Activated T-cell treated with anti-CD3 and anti-CD28 coated beads, Interleukin-2, amount 50 U/mL, for 4 hours (primary cell): ENCODE data around the gene GPRC5B. TPM values are rescaled to one million over a fixed set of nuclear protein-coding genes. Genes with fewer than 3 reads are reported as not detected.

Experiments used
- ATAC-seq, 2 donors: fragments of 200-7000 bp; cut with Tn5 transposase; one replicate each; pipeline ENCODE4 v1.10.0; 2021
- DNase-seq: peaks from one replicate; pipeline ENCODE4 v3.0.0-alpha.2; 2020
- H3K27me3 Mint-ChIP-seq: one replicate; pipeline ENCODE4 v1.8.0; 2021; ENCODE audit warnings: low read depth, mixed read lengths
- H3K36me3 Mint-ChIP-seq: one replicate; pipeline ENCODE4 v1.8.0; 2022; ENCODE audit warnings: mixed read lengths; ENCODE audit not compliant: insufficient read depth
- H3K4me1 Mint-ChIP-seq: one replicate; pipeline ENCODE4 v1.8.0; 2021; ENCODE audit warnings: low read depth, mixed read lengths
- H3K4me3 Mint-ChIP-seq: one replicate; pipeline ENCODE4 v1.8.0; 2021; ENCODE audit warnings: mild to moderate bottlenecking, moderate library complexity, mixed read lengths
- H3K9me3 Mint-ChIP-seq: one replicate; pipeline ENCODE4 v1.8.0; 2021; ENCODE audit warnings: mixed read lengths
- total RNA-seq, 3 donors: library from RNA; stranded (reverse); gene quantifications; one replicate each; pipeline ENCODE4 v1.2.1, GENCODE V29; 2021

The GPRC5B gene, protein sequence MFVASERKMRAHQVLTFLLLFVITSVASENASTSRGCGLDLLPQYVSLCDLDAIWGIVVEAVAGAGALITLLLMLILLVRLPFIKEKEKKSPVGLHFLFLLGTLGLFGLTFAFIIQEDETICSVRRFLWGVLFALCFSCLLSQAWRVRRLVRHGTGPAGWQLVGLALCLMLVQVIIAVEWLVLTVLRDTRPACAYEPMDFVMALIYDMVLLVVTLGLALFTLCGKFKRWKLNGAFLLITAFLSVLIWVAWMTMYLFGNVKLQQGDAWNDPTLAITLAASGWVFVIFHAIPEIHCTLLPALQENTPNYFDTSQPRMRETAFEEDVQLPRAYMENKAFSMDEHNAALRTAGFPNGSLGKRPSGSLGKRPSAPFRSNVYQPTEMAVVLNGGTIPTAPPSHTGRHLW
- total RNA-seq, result under 1 TPM; 0.27 to 0.66 (median 0.40) TPM

GRCh38 chr16:19884611-19885450, at the start of gene GPRC5B:
GPRC5B (minus strand) TSS chr16:19884848; CDS start chr16:19872845, 12,003 bp downstream.
- DNase-seq (peak; percentile 32), ATAC-seq (peak; percentile 61 to 74)
- no peaks in the 10 kb centered on the region for H3K9me3 Mint-ChIP-seq
- peaks cover 24% of the 10 kb centered on the region for H3K4me1 Mint-ChIP-seq
- H3K4me3 Mint-ChIP-seq, result peak within 1 kb of the TSS; percentile 81
- H3K27me3 Mint-ChIP-seq, result peaks cover 35% of the 10 kb centered on the region
- no peaks in the 10 kb centered on the region for H3K36me3 Mint-ChIP-seq

DNA sequence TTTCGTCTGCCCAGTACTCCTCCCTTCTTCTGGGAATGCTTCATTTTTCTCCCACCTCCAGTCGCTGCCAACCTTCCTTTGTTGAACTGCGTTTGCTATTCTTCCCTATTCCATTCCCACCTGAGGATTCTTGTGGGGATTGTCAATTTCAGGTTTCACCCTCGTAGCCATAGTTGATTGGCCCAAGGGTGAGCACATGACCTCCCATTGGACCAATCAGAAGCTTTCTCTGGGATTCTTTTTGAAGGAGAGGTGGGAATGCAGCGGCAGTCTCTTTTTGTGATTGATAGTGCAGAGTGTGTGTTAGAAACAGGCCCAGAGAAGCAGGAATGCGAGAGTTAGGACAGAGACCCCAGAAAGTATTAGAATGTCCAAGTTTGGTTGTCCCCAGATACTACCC, 49.1 kb upstream of the GPRC5B start:
- Mint-ChIP-seq H3K4me1 (no peaks in the 10 kb centered on the region), H3K36me3 (no peaks in the 10 kb centered on the region), H3K27me3 (peaks cover 10% of the 10 kb centered on the region), H3K4me3 (no peak overlapping the region), H3K9me3 (no peaks in the 10 kb centered on the region)
- ATAC-seq, result no peak
- no peak for DNase-seq

DNA sequence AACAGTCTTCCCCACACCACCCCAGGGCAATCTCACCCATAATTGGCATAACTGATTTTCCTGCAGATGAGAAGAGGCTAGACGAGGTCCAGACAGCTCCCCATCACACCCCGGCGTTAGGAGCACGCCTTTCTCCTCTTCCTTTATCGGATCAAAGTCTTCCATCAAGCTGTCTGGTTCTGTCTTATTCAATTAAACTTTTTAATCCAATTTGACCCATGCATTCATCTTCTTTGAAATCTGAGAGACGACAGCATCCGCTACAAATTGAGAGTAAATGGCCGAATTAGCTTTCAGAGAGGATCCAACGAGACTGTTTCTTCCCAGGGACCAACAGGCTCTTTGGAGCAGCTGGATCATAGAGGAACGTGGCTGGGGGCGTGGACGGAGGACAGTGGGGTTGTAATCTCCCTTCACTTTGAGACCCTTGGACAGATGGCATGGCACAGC, 44.4 kb upstream of the GPRC5B start:
- DNase-seq (no peak), ATAC-seq (no peak)

DNA sequence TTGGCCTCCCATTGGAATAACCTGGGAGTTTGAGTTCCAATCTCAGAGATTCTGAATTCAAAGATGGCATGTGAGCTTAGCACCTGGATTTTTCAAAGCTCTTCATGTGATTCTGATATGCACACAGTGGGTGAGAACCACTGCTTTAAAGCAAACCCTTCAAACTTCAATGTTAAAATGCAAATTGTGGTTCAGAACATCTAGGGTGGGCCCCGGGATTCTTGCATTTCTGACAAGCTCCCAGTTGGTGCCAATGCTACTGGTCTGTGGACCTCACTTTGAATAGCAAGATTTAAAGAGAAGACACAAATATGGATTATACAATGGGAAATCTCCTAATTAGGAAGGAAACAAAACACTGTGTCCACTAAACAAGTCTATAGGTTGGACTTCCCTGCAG, 43.8 kb upstream of the GPRC5B start:
- peaks cover 10% of the 10 kb centered on the region for H3K27me3 Mint-ChIP-seq
- H3K4me3 Mint-ChIP-seq, result no peak overlapping the region
- no peak for DNase-seq
- no peaks in the 10 kb centered on the region for H3K36me3 Mint-ChIP-seq
- no peak for ATAC-seq
- no peaks in the 10 kb centered on the region for H3K9me3 Mint-ChIP-seq
- H3K4me1 Mint-ChIP-seq, result no peaks in the 10 kb centered on the region

More for the DNA sequence above, 44.4 kb upstream of the GPRC5B start:
- Mint-ChIP-seq H3K9me3 (no peaks in the 10 kb centered on the region), H3K4me1 (no peaks in the 10 kb centered on the region), H3K27me3 (peaks cover 10% of the 10 kb centered on the region), H3K4me3 (no peak overlapping the region), H3K36me3 (no peaks in the 10 kb centered on the region)

DNA sequence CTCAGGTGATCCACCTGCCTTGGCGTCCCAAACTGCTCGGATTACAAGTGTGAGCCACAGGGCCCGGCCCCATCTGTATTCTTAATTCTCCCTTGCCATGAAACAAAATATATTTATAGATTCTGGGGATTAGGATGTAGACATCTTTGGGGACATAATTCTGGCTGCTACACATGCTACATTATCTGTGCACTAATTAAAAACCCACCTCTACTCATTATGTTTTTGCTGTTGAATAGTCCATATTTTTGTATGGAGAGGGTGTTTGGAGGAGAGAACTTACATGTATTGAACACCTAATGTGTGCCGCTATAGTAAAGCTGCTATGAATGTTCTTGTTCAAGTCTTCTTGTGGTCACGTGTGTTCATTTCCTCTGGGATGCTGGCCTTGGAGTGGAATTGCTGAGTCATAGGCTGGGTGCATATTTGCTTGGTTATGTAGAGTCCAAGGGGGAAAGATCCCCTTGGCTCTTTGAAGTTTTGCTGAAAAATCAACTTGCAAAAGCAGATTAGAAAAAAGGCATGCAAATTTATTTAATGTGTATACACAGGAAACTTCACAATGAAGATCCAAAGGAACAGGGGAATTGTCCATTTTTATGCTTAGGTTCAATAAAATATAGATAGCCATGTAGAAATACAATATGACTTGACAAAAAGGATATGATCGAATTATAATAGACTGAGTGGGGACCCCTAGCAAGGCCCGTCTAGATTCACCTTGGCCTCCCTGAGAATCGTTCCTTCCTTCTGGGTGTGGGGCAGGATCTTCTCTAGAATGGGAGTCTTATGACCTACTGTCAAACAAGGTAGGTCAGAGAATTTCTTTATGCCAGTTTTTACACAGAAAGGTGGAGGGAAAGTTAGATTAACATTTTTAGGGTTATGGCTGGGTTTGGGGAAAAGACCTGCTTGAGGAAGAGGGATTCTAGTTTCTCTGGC, 42.1 kb upstream of the GPRC5B start:
- no peaks in the 10 kb centered on the region for H3K4me1 Mint-ChIP-seq
- no peak for DNase-seq
- no peak for ATAC-seq
- H3K4me3 Mint-ChIP-seq, result no peak overlapping the region
- peaks cover 10% of the 10 kb centered on the region for H3K27me3 Mint-ChIP-seq
- no peaks in the 10 kb centered on the region for H3K9me3 Mint-ChIP-seq
- H3K36me3 Mint-ChIP-seq, result no peaks in the 10 kb centered on the region

GRCh38 chr16:19923396-19923795, 38.7 kb upstream of the GPRC5B start:
- Mint-ChIP-seq H3K36me3 (no peaks in the 10 kb centered on the region), H3K27me3 (peaks cover 8% of the 10 kb centered on the region), H3K9me3 (no peaks in the 10 kb centered on the region), H3K4me3 (no peak overlapping the region), H3K4me1 (peaks cover 4% of the 10 kb centered on the region)
- ATAC-seq (no peak), DNase-seq (no peak)

DNA sequence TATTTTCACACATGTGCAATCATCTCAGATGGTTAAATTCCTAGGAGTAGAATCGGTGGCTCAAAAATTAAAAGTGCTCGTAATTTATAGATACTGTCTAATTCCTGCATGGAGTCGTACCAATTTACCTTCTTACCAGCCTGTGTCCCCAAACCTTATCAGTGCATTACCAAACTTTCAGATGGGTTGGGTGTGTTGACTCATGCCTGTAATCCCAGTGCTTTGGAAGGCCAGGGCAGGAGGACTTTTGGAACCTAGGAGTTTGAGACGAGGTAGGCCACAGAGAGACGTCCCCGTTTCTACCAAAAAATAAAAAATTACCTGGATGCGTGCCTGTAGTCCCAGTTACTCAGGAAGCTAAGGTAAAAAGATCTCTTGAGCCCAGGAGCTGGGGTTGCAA, 34.5 kb upstream of the GPRC5B start:
- peaks cover 4% of the 10 kb centered on the region for H3K4me1 Mint-ChIP-seq
- H3K9me3 Mint-ChIP-seq, result no peaks in the 10 kb centered on the region
- peaks cover 5% of the 10 kb centered on the region for H3K27me3 Mint-ChIP-seq
- H3K4me3 Mint-ChIP-seq, result no peak overlapping the region
- no peaks in the 10 kb centered on the region for H3K36me3 Mint-ChIP-seq
- DNase-seq (no peak), ATAC-seq (no peak)

- H3K9me3 Mint-ChIP-seq, result no peaks in the 10 kb centered on the region
- DNase-seq (no peak), ATAC-seq (no peak)
- no peak overlapping the region for H3K4me3 Mint-ChIP-seq
- peaks cover 4% of the 10 kb centered on the region for H3K4me1 Mint-ChIP-seq
- H3K36me3 Mint-ChIP-seq, result no peaks in the 10 kb centered on the region
- peaks cover 5% of the 10 kb centered on the region for H3K27me3 Mint-ChIP-seq
Observed at GRCh38 chr16:19916064-19916463, 31.4 kb upstream of the GPRC5B start.

GRCh38 chr16:19914877-19915276, 30.2 kb upstream of the GPRC5B start:
- peaks cover 4% of the 10 kb centered on the region for H3K27me3 Mint-ChIP-seq
- no peaks in the 10 kb centered on the region for H3K4me1 Mint-ChIP-seq
- no peak for ATAC-seq
- H3K36me3 Mint-ChIP-seq, result no peaks in the 10 kb centered on the region
- no peak for DNase-seq
- H3K4me3 Mint-ChIP-seq, result no peak overlapping the region
- no peaks in the 10 kb centered on the region for H3K9me3 Mint-ChIP-seq

GRCh38 chr16:19913340-19913645, 28.6 kb upstream of the GPRC5B start:
- H3K4me3 Mint-ChIP-seq, result no peak overlapping the region
- H3K9me3 Mint-ChIP-seq, result no peaks in the 10 kb centered on the region
- H3K36me3 Mint-ChIP-seq, result no peaks in the 10 kb centered on the region
- ATAC-seq, result no peak
- no peak for DNase-seq
- no peaks in the 10 kb centered on the region for H3K4me1 Mint-ChIP-seq
- H3K27me3 Mint-ChIP-seq, result peaks cover 5% of the 10 kb centered on the region

- Mint-ChIP-seq H3K4me1 (peaks cover under 1% of the 10 kb centered on the region), H3K4me3 (no peak overlapping the region), H3K27me3 (peaks cover 11% of the 10 kb centered on the region), H3K36me3 (no peaks in the 10 kb centered on the region), H3K9me3 (no peaks in the 10 kb centered on the region)
- ATAC-seq (no peak), DNase-seq (no peak)
Observed at GRCh38 chr16:19912455-19913339, 28.0 kb upstream of the GPRC5B start.

GRCh38 chr16:19911747-19912454, 27.3 kb upstream of the GPRC5B start:
- H3K4me3 Mint-ChIP-seq, result no peak overlapping the region
- DNase-seq (no peak), ATAC-seq (no peak)
- peaks cover 6% of the 10 kb centered on the region for H3K4me1 Mint-ChIP-seq
- no peaks in the 10 kb centered on the region for H3K36me3 Mint-ChIP-seq
- no peaks in the 10 kb centered on the region for H3K9me3 Mint-ChIP-seq
- H3K27me3 Mint-ChIP-seq, result peaks cover 13% of the 10 kb centered on the region

- H3K4me3 Mint-ChIP-seq, result no peak overlapping the region
- ATAC-seq, result no peak
Observed at GRCh38 chr16:19911204-19911603, 26.6 kb upstream of the GPRC5B start.

More at GRCh38 chr16:19911204-19911603, 26.6 kb upstream of the GPRC5B start:
- DNase-seq, result no peak
- H3K9me3 Mint-ChIP-seq, result no peaks in the 10 kb centered on the region
- H3K36me3 Mint-ChIP-seq, result no peaks in the 10 kb centered on the region
- H3K27me3 Mint-ChIP-seq, result peaks cover 13% of the 10 kb centered on the region
- peaks cover 6% of the 10 kb centered on the region for H3K4me1 Mint-ChIP-seq
